ENCODE results near the gene JARID2.
"Not testable (repeated sequence)": the region's sequence is repeated elsewhere in the genome, so short reads cannot be mapped to it uniquely, and the experiment has no call there.

Gene JARID2

DNA sequence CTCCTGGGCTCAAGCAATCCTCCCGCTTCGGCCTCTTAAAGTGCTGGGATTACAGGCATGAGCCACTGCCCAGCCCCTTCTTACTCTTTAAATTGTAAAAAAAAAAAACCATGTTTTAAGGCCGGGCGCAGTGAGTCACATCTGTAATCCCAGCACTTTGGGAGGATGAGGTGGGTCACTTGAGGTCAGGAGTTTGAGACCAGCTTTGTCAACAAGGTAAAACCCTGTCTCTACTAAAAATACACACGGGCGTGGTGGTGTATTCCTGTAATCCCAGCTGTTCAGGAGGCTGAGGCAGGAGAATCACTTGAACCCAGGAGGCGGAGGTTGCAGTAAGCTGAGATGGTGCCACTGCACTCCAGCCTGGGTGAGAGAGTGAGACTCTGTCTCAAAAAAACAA is 43.6 kb downstream of the JARID2 start:
- DNase-seq (ENCODE audit: low spot score) = not testable (repeated sequence)

DNA sequence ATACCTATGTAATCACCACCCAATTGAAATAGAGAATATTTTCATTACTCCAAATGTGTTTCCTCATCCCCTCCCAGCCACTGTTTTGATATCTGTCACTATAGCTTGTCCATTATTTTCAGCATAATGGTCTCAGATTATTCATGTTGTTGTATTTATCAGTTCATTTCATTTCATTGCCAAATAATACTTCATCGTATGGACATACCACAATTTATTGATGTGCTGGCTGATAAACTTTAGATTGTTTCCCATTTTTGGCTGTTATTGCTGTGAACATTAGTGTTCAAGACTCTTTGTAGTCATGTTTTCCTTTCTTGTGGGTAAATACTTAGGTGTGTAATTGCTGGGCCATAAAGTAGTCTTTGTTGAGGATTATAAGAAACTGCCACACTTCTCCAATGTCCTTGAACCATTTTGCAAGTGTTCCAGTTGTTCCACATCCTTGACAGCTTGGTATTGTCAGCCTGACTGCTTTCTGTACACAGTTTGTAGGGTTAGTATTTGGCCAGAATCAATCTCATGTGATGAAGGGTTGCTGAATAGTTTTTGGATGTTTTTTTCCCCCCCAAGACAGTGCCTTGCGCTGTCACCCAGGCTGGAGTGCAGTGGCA is 44.3 kb downstream of the JARID2 start:
- no peak for DNase-seq (ENCODE audit: low spot score)

DNA sequence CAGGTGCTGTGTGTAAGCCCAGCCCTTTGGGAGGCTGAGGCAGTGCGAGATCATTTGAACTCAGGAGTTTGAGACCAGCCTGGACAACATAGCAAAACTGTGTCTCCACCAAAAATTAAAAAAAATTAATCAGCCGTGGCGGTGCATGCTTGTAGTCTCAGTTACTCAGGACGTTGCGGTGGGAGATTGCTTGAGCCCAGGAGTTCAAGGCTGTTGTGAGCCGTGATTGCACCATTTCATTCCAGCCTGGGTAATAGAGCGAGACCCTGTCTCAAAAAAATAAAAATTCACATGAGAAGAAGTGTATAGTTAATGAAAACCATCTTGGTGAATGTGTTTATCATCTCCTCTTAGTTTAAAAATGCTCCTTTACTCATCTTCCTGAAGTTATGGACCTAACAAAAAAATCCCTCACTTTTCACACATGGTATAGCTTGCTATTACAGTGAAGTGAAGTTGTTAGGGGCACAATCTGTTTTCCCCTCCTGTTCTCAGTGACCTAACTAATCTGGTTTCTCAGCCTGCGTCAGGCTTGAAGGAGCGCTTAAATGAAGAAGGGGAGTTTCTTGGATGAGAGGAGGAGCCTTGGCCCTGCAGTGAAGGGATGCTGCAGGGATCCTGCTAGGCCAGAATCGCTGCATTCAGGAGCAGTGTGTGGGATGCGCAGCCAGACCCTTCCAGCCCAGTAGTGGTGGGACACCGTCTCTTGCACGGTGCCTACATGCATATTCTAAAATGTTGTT is 45.3 kb downstream of the JARID2 start:
- DNase-seq (ENCODE audit: low spot score) = no peak

DNA sequence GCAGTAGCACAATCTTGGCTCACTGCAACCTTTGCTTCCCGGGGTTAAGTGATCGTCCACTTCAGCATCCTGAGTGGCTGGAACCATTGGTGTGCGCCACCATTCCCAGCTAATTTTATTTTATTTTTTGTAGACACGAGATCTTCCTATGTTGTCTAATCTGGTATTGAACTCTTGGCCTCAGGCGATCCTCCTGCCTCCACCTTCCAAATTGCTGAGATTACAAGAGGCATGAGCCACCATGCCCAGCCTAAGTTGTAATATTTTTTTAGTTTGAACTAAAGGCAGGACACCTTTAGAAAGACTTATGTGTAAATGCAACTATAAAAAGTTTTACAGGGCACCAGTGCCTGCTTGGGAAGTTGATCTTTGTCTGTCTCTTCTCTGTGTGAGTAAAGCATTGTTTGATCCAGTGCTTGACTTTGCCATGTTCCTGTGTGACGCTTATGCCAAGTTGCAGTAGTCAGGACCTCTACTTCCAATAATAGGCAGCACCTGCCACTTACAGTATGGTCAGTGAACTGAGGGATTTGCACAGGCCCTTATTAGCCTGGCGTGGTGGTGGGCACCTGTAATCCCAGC is 46.9 kb downstream of the JARID2 start:
- no peak for DNase-seq (ENCODE audit: low spot score)

DNA sequence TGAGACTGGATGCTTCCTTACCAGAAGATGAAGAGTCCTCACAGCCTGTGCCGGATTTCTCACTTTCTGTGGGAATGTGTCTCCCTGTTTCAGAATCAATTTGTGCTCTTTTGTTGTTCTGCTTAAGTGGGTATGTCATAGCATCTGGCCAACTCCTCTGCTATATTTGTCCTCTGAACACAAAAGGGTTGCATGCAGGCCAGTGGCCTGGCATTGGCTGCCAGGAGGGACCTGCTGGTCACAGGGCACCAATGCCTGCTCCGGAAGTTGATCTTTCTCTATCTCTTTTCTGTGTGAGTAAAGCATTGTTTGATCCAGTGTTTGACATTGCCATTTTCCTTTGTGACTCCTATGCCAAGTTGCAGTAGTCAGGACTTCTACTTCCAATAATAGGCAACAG is 47.8 kb downstream of the JARID2 start:
- DNase-seq (ENCODE audit: low spot score) = no peak

DNA sequence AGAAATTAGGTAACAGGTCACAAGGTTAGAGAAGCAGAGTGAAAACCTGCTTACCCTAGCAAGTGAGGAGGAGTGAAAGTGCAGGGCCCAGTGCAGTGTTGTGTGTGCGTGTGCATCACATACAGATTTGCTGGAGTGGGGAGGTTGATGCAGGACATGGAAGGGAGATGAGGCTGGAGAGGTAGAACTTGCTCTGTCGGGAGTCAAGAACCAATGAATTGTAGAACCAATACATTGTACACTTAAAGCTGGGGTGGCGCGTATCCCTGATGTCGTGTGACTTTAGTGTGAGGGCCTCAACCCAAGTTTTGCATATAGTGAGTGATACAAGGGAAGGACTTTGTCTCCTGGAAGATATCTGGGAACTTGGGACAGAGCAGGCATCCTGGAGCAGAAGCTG is 48.6 kb downstream of the JARID2 start:
- no peak for DNase-seq (ENCODE audit: low spot score)

DNA sequence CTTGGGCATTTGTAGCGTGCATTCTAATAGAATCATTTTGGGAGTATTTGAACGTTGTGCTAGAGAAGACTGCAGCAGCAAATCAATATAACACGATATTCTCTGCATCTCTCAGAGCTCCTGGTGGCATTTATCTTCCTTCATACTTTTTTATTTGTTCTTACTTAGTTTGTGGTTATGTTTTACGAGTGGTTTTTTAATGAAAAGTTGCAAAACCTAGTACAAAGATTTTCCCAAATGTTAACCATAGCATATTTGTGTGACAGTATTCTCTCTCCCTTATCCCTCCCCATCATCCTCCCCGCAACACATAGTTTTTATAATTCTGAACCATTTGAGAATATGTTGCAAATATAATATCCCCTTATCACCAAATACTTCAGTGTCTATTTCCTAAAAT is 50.4 kb downstream of the JARID2 start:
- no peak for DNase-seq (ENCODE audit: low spot score)

DNA sequence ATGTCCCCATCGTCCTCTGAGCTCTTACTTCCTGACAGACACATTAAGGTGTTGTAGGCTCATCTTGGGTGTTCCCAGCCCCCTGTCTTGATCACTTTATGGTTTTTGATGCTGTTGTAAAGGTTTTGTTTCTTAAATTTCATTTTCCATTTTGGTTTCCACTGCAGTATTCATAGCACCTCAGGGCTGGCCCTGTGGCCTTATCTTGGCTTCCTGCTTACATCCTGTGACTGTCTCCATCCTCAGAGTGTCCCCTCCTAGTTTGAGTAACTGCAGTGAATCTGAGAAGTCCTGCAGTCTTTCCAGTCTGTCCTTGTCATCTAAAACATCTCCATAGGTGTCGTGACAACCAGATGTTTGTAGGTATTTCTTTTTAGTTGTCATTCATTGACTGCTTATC is 50.9 kb downstream of the JARID2 start:
- DNase-seq (ENCODE audit: low spot score) = no peak

DNA sequence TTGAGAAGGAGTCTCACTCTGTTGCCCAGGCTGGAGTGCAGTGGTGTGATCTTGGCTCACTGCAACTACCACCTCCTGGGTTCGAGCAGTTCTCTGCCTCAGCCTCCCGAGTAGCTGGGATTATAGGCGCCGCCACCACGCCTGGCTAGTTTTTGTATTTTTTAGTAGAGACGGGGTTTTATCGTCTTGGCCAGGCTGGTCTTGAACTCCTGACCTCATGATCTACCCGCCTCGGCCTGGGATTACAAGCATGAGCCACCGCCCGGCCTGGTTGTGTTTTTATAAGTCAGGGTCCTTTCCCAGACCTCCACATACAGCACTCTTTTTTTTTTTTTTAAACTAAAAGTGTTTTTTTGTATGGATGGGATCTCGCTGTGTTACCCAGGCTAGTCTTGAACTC is 51.3 kb downstream of the JARID2 start:
- DNase-seq (ENCODE audit: low spot score) = not testable (repeated sequence)

DNA sequence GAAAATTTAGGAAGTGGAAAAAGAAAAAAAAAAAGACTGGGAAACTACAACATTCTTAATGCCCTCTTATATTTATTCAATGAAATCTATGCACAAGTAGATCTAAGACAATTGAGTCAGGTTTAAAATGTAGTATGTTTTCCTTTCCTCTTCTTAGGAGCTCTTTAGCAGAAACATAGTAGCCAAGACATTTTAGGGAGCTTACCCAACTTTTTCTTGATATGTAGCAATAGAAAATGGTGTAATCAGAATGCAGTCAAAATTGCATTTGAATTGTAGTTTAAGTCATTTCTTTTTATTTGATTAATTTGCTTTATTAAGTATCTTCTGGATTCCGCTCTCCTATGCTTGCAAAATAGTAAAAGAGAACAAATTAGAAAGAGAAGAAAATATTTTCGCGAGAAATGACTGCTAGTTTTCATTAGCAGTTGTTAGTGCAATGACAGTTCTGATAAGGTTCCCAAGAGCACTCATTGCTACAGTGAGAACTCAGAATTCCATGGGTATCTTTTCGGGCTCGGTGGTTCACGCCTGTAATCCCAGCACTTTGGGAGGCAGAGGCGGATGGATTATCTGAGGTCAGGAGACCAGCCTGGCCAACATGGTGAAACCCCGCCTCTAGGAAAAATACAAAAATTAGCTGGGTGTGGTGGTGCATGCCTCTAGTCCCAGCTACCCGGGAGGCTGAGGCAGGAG is 52.2 kb downstream of the JARID2 start:
- no peak for DNase-seq (ENCODE audit: low spot score)

DNA sequence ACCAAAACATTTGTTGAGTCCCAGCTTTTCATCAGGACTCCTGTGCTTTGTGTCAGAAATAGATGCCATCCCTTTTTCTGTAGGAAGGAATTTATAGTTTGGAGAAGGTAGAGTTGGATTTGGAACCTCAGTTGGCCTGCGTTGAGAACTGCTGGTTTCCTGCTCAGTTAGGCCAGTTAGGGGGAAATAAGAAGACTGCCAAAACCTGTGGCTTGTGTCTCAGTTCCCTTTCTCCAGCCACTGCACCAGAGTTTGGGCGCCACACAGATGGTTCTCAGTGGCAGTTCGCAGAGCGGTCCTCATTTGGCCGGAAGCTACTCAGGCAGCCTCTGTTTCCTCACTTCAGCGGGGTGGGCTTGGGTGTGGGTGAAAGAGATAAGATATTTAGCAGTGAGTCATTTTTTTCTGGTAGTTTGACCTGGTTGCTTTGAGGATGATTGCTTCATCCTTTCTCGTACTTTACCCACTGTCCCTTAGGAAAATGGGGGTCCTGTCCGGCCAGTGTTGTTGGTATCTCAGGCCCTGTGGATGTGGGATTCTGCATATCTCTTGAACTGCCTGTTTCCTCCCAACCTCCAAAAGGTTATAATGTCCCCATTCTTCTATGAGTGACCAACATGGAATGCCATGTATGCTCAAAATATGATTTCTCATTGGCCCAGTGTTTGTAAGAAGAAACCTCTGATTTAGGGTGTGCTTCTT is 53.7 kb downstream of the JARID2 start:
- no peak for DNase-seq (ENCODE audit: low spot score)

DNA sequence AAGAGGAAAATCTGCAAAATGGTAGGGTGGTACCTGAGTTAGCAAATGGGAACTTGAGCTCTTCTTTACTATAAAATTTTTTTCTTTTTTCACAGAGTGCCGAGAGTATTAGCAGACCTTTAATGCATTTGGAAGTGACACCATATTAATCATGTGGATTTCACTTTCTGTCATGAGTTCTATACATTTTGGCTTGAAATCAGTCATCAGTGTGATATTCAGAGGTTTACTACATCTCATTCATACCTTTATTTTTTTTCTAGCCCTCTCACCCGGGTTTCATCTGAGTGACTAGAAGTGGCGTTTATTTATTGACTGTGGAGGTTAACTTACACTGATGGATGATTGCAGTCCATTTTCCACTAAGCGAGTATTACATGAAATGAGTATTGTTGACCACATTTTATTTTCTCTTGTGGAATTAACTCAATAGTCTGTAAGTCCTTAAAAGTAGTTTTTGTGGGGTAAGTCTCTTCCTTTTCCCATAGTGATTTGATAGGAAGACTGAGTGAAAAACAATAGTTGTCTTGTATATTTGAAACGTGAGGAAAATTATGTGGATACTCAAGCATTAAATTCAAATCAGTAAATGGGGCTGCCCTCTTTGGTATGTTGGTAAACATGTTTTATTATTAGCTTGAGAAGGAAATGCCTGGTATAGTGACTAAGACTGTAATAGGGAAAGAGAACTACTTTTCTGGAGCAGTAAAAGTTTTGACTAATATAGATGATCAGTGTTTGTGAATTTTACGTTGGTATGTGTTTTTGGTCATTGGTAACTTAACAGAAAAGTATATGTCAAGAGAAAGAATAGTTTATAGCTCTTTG is 55.5 kb downstream of the JARID2 start:
- DNase-seq (ENCODE audit: low spot score) = no peak

DNA sequence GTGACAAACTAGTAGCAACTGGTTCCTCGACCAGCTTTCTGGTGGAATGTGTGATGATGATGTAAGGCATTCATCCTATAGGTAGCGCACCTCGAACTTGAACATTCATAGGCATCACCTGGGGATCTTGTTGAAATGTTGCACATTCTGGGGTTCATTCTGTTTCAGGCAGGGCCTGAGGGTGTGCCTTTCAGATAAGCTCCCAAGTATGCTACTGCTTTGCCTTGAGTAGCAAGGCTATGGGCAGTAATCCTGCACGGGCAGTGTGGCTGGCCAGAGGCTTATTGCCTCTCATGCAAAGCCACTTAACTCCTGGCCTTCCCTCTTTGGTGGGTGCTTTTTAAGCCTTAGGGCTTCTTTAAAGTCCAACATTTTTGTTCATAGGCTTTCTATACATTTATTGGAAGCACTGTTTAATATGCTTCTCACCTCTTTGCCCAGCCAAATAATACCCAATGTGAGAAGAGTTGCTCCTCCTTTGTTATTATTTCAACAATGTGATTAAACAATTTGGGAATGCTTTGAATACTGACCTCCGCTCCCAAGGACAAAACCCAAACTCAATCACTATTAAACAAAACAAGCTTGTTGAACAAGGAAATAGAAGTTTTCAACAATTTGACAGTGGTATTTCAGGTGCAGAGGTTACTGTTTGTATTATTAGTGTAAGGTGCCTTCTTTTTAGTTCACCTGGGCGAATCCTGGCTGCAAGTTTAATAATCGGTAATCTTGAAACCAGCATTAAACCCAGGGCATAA is 57.5 kb downstream of the JARID2 start:
- no peak for DNase-seq (ENCODE audit: low spot score)

DNA sequence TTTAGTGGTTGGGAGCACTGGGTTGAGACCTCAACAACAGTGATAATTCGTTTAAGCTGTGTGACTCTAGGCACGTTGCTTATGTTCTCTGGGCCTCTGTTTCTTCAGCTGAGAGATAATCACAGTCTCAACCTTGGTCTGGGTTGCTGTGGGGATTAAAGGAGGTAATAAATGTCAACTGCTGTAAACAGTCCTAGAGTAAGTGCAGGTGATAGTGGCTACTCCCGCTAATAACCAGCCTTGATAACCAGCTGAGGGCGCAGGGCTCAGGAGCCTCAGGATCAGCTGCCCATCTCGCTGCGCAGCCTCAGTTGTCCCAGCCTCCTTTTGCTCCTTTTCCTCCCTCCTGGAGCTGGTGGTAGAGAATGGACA is 58.0 kb downstream of the JARID2 start:
- no peak for DNase-seq (ENCODE audit: low spot score)

DNA sequence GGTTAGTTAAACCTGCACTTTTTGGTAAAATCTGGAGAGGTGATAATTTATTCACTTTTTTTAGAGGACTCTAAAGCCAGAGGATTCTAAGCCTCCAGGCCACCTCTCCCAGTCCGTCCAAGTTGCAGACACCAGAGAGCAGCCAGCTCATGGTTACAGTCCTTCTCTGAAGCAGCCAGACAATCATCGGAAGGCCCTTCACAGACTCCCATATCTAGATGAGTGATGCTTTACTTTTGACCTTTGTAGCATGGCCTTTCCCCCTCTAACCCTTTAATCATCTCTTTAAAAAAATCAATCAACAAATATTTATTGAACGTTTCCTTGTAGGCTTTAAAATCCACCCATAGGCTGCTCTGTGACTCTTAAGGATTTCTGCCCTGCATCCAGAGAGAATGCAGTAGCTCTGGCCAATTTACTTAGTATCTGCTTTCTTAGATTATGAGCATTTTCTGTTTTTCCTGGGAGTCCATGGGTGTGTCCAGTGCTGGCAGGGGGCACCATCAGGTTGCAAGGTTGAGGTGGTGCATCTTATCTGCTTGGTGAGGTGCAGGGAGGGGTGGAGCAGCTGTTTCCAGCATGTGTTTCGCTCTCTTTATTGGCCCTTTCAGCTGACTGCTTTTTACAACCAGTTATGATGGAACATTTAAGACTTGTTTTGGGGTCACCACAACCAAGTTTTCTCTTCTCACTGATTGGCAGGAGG is 58.6 kb downstream of the JARID2 start:
- DNase-seq (ENCODE audit: low spot score) = no peak

DNA sequence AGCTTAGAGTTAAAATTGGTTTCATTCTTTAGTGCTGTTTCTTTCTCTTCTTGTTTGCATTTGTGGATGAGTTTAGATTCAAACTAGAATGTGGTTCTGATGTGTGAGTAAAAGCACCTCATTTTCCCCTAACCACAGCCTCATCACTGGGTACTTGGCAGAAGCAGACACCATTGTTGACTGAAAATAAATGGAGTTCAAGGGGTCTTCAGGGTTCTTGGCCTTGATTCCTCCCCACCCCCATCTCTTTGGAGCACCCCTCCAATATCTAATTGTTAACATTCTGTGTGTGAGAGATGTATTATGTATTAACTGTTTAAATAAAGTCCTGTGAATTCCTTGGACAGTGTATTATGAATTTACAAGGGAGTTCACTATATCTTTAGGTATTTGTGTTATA is 59.6 kb downstream of the JARID2 start:
- no peak for DNase-seq (ENCODE audit: low spot score)

DNA sequence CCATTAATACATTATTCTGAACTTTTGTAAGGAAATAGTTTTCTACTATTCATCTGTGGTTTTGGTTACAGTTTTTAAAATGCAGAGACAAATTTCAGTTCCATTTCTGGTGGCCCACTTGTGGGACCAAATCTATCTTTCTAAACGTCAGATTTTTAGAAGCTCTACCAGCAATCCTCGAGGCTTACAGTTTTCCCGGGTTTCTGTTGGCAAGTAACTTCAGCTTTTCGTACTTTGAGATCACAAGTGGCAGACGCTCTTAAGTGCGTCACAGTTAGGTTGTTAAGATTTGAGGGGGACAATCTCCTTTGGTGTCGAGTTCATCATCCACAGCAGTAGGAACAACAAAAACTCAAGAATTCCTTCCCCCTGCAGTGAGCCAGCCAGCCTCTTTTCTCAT is 60.0 kb downstream of the JARID2 start:
- no peak for DNase-seq (ENCODE audit: low spot score)

DNA sequence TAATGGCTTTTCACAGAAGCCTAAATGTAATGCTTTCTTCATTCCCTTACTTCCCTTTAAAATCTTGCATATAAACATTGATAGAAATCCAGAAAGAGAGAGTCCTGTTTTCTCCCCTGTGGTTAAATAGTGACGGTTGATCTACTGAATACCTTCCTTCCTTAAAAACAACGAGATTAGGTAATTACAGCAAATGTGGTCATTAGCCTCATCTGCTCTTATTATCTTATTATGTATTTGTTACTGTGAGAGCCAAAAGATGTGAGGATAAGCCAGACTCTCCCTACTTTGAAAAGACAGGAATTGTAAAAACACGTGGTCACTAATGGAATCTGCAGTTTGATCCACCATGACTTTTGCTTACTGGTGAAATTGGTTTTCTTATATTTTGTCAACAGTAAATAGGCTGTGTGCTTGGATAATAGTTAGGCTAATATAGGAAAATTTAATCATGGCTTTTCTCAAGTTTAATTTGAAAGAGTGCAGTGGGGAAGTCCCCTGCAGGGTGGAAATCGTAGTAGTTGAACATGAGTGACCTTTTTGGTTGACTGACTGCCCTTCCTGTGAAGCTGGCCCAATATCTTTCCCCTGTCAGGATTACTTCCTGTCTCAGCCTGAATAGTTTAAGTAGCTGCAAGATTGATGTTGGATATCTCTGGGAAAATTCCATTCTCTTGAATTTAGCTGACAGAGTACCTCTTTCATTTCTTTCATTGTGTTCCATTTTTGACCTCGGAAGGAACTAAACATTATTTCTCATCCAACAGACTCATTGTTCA is 62.8 kb downstream of the JARID2 start:
- DNase-seq (ENCODE audit: low spot score) = no peak

DNA sequence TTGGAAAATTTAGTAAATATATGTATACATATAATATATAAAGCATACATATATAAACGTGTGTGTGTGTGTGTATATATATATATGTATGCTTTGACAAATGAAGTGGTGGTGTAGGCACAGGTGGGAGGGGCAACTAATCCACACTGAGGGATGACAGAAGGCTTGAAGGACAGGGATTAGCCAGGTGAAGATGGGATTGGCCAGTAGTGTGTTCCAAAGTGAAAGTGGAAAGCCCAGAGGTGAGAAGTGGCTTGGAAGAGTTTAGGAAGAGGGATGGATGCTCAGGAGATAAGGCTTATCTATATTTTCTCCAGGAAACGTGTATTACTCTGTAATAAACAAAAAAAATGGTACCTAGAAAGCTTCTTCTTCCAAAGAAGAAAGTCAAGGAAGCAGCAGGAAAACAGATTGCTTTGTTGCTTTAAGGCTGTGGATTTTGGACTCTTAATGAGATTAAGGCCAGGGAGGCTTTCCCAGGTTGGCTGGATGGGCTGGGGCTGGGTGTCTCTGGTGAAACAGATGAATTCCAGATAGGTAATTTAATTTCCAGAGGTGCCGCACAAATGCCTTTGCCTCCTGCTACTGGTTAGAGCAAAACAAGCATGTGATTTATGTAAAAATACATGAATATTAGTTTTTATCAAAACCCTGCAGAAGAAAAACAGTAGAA is 63.9 kb downstream of the JARID2 start:
- DNase-seq (ENCODE audit: low spot score) = no peak
